GM12892 (cell line): ENCODE measurements around the gene COL15A1.

Experiments
- POLR2A ChIP-seq: IDR thresholded peaks from 2 replicates; pipeline ENCODE4 v1.6.1; 2011; ENCODE audit warnings: low read depth, low read length, control low read depth
- POLR2AphosphoS5 ChIP-seq: IDR thresholded peaks from 2 replicates; pipeline ENCODE4 v1.6.1; 2011; ENCODE audit warnings: low read depth, low read length, control low read depth
- TAF1 ChIP-seq: IDR thresholded peaks from 2 replicates; pipeline ENCODE4 v1.6.1; 2011; ENCODE audit warnings: low read depth, mild to moderate bottlenecking, control low read depth, low read length, borderline replicate concordance

- TF ChIP-seq POLR2A (no peak), POLR2AphosphoS5 (no peak), TAF1 (no peak)
Observed at GRCh38 chr9:99031994-99032393, 88.3 kb downstream of the COL15A1 start.
